HEK293T (cell line): Measurements from ENCODE around the gene SAYSD1.

Source experiments
- FOXM1 ChIP-seq: fragments of 450-650 bp; IDR thresholded peaks from 2 replicates; pipeline ENCODE4 v1.6.1; 2017; ENCODE audit warnings: mild to moderate bottlenecking, borderline replicate concordance
- SUZ12 ChIP-seq: fragments of 450-650 bp; IDR thresholded peaks from 2 replicates; pipeline ENCODE4 v1.6.1; 2016; ENCODE audit warnings: mild to moderate bottlenecking
- TF ChIP-seq, protein P1 (sequence below): fragments of 450-650 bp; IDR thresholded peaks from 2 replicates; pipeline ENCODE4 v1.6.1; 2016

DNA sequence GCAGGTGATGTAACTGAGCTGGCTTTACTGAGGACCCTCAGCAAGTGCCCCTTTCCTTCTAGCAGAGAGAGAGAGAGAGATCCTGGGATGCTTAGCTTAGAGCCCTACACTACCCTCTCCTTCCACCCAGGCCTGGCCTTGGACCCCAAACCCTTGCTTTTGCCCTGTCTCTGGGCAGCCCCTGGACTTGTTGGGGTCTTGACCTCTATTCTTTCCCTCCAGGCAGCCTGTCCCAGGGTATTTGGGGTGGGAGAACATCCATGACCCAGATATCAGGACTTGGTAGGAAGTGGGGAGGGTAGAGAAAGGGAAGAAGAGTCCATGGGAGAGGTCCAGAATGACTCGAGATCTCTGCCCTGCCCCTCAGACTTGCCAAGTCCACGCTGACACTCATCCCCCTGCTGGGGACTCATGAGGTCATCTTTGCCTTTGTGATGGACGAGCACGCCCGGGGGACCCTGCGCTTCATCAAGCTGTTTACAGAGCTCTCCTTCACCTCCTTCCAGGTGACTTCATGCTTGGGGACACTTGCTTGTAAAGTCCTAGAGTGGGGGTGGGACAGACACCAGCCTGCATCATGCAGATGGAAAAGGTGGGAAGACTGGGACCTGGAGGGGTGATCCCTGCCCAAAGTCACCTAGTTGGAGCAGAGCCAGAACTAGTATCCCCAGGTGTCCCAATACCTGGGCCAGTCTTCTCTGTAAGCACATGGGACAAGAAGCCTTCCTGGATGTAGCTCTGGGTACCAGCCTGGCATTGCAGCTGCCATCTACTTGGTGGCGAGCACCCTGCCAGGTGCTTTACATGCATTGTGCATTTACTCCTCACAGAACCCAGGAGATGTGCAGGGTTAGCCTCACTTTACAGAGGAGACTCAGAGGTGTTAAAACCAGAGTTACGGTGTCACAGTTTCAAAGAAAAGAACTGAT, 35.5 kb downstream of the SAYSD1 start:
- no peak for TF ChIP-seq FOXM1
- TF ChIP-seq SUZ12, result no peak
- TF ChIP-seq, protein P1, sequence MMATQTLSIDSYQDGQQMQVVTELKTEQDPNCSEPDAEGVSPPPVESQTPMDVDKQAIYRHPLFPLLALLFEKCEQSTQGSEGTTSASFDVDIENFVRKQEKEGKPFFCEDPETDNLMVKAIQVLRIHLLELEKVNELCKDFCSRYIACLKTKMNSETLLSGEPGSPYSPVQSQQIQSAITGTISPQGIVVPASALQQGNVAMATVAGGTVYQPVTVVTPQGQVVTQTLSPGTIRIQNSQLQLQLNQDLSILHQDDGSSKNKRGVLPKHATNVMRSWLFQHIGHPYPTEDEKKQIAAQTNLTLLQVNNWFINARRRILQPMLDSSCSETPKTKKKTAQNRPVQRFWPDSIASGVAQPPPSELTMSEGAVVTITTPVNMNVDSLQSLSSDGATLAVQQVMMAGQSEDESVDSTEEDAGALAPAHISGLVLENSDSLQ, result no peak
